Keratinocyte (primary cell): ENCODE measurements around the gene TSFM.

Source experiments
- CTCF ChIP-seq, 3 experiments: IDR thresholded peaks in 1 of 3; conservative IDR thresholded peaks in 1 of 3; optimal IDR thresholded peaks in 1 of 3; 2 replicates in 2 of 3; 3 replicates in 1 of 3; pipeline versions ENCODE3 to v1.5.1; 2011; ENCODE audit warnings: low read length in 3 of 3, mild to moderate bottlenecking in 3 of 3, moderate library complexity in 2 of 3, control low read depth in 1 of 3, inconsistent platforms in 1 of 3; ENCODE audit not compliant: insufficient read depth in 2 of 3; ENCODE audit errors: extremely low read depth in 1 of 3
- EZH2 ChIP-seq: IDR thresholded peaks from one replicate; pipeline ENCODE4 v1.6.1; 2012; ENCODE audit warnings: inconsistent platforms, mild to moderate bottlenecking, low read length, moderate library complexity

GRCh38 chr12:57741413-57741789 lies 41.2 kb upstream of the TSFM start:
- TF ChIP-seq CTCF (optimal IDR thresholded peaks at IDR 0.05 in 1 of 3, IDR thresholded peaks at IDR 0.05 in 1 of 3, conservative IDR thresholded peaks at IDR 0.05 in 1 of 3; ENCODE audit: extremely low read depth in 1 of 3, insufficient read depth in 2 of 3, low read length in 3 of 3): no peak
- TF ChIP-seq EZH2: no peak
